GM18861 (cell line): ENCODE measurements around the gene RNF14.

Source experiments
- ATAC-seq: cut with Tn5 transposase; IDR thresholded peaks from one replicate; pipeline ENCODE4 v1.9.1; 2021; ENCODE audit not compliant: unreplicated experiment

RNF14 gene

GRCh38 chr5:141947316-141947715, 21.6 kb upstream of the RNF14 start:
- no peak for ATAC-seq

- ATAC-seq, result no peak
These were observed 20.1 kb upstream of the RNF14 start for GRCh38 chr5:141948812-141949211.

GRCh38 chr5:141949511-141949910, 19.4 kb upstream of the RNF14 start:
- ATAC-seq, result no peak

GRCh38 chr5:141950207-141951005, 18.5 kb upstream of the RNF14 start:
- no peak for ATAC-seq

GRCh38 chr5:141951332-141951781, 17.5 kb upstream of the RNF14 start:
- peak; percentile 70 for ATAC-seq

- no peak for ATAC-seq
These were observed 16.9 kb upstream of the RNF14 start for GRCh38 chr5:141952020-141952419.

- no peak for ATAC-seq
These were observed 14.7 kb upstream of the RNF14 start for GRCh38 chr5:141954194-141954593.

GRCh38 chr5:141957367-141957996, 11.4 kb upstream of the RNF14 start:
- ATAC-seq, result no peak

GRCh38 chr5:141958113-141958512, 10.8 kb upstream of the RNF14 start, which contains the start of gene PCDH12:
Gene PCDH12 (minus strand): TSS chr5:141958202. CDS start chr5:141957851, 351 bp downstream.
- ATAC-seq, result no peak

- no peak for ATAC-seq
These were observed 10.2 kb upstream of the RNF14 start for GRCh38 chr5:141958546-141959172.

- ATAC-seq, result no peak
These were observed 8.9 kb upstream of the RNF14 start for GRCh38 chr5:141960018-141960417.

- ATAC-seq, result peak; percentile 87
These were observed 8.2 kb upstream of the RNF14 start for GRCh38 chr5:141960449-141961323.

- ATAC-seq, result no peak
These were observed 7.4 kb upstream of the RNF14 start for GRCh38 chr5:141961466-141961865.

- ATAC-seq, result no peak
These were observed 5.2 kb upstream of the RNF14 start for GRCh38 chr5:141963701-141964100.

- no peak for ATAC-seq
These were observed 3.8 kb upstream of the RNF14 start for GRCh38 chr5:141965071-141965470.

GRCh38 chr5:141966275-141966962, 2.5 kb upstream of the RNF14 start:
- no peak for ATAC-seq

- no peak for ATAC-seq
These were observed 2.0 kb upstream of the RNF14 start for GRCh38 chr5:141966963-141967333.

- ATAC-seq, result peak; percentile 64
These were observed 1.2 kb downstream of the RNF14 start for GRCh38 chr5:141969783-141970771.
